ENCODE data around the gene ELMO1. TPM values are rescaled to one million over a fixed set of nuclear protein-coding genes. Genes with fewer than 3 reads are reported as not detected.

ELMO1 gene
- total and polyA plus RNA-seq, 2 of the 13 experiments (the other 11 are each of a cell fraction or from before 2014, with no cell fraction given), result 0.11 to 0.17 TPM

DNA sequence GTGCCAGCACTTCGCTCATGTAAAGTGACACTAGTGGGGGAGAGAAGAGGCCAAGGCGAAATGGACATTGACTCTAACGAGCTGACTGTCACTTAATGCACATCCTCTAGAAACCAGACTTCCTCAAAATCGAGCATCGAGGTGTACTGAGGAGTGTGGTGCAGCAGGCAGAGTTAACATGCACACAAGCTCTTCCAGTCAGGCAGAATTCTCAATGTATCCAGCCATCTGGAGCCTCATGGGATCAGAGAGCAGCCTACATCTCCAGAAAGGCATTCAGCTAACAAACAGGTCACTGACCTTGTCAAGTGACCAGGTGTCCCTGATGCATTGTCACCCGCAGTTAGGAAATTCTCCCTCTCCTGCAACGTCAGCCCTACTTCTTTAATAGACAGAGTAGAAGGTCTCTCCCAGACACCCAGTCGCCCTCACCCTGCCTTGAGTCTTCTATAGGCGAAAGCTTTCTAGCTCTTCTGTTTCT lies 464.6 kb downstream of the ELMO1 start (continued):
- TF ChIP-seq, protein P1, sequence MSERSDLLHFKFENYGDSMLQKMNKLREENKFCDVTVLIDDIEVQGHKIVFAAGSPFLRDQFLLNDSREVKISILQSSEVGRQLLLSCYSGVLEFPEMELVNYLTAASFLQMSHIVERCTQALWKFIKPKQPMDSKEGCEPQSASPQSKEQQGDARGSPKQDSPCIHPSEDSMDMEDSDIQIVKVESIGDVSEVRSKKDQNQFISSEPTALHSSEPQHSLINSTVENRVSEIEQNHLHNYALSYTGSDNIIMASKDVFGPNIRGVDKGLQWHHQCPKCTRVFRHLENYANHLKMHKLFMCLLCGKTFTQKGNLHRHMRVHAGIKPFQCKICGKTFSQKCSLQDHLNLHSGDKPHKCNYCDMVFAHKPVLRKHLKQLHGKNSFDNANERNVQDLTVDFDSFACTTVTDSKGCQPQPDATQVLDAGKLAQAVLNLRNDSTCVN (CRISPR knock-in tag; IDR thresholded peaks at IDR 0.05; ENCODE audit: borderline replicate concordance), result peak; percentile 97
- TF ChIP-seq KLF15 (CRISPR knock-in tag; IDR thresholded peaks at IDR 0.05; ENCODE audit: borderline replicate concordance) (no peak), ASH2L (IDR thresholded peaks at IDR 0.05; ENCODE audit: insufficient read length, low read depth, low read length) (peak; percentile 24), ZNF720 (CRISPR knock-in tag; IDR thresholded peaks at IDR 0.05) (no peak), HOXD1 (CRISPR knock-in tag; IDR thresholded peaks at IDR 0.05) (no peak), ZNF430 (CRISPR knock-in tag; IDR thresholded peaks at IDR 0.05) (0 out of 2 replicates have a peak, but pooled peaks have one; percentile 26), ZNF670 (CRISPR knock-in tag; IDR thresholded peaks at IDR 0.05; ENCODE audit: borderline replicate concordance) (no peak), EED (CRISPR knock-in tag; IDR thresholded peaks at IDR 0.05) (no peak), ZNF879 (CRISPR knock-in tag; IDR thresholded peaks at IDR 0.05) (no peak), MED13 (CRISPR knock-in tag; IDR thresholded peaks at IDR 0.05) (no peak), MAF1 (CRISPR knock-in tag; IDR thresholded peaks at IDR 0.05; ENCODE audit: borderline replicate concordance) (no peak), HMG20A (CRISPR knock-in tag; IDR thresholded peaks at IDR 0.05; ENCODE audit: borderline replicate concordance) (peak; percentile 69; the same call in 1 of the 2 replicates), SCMH1 (CRISPR knock-in tag; IDR thresholded peaks at IDR 0.05; ENCODE audit: borderline replicate concordance) (no peak), MED1 (CRISPR knock-in tag; IDR thresholded peaks at IDR 0.05) (peak; percentile 50; the same call in 1 of the 2 replicates), SOX6 (IDR thresholded peaks at IDR 0.05) (no peak), SOX6 (CRISPR knock-in tag; IDR thresholded peaks at IDR 0.05) (peak; percentile 97), ZNF619 (CRISPR knock-in tag; IDR thresholded peaks at IDR 0.05) (no peak)
- TF ChIP-seq, protein P2, sequence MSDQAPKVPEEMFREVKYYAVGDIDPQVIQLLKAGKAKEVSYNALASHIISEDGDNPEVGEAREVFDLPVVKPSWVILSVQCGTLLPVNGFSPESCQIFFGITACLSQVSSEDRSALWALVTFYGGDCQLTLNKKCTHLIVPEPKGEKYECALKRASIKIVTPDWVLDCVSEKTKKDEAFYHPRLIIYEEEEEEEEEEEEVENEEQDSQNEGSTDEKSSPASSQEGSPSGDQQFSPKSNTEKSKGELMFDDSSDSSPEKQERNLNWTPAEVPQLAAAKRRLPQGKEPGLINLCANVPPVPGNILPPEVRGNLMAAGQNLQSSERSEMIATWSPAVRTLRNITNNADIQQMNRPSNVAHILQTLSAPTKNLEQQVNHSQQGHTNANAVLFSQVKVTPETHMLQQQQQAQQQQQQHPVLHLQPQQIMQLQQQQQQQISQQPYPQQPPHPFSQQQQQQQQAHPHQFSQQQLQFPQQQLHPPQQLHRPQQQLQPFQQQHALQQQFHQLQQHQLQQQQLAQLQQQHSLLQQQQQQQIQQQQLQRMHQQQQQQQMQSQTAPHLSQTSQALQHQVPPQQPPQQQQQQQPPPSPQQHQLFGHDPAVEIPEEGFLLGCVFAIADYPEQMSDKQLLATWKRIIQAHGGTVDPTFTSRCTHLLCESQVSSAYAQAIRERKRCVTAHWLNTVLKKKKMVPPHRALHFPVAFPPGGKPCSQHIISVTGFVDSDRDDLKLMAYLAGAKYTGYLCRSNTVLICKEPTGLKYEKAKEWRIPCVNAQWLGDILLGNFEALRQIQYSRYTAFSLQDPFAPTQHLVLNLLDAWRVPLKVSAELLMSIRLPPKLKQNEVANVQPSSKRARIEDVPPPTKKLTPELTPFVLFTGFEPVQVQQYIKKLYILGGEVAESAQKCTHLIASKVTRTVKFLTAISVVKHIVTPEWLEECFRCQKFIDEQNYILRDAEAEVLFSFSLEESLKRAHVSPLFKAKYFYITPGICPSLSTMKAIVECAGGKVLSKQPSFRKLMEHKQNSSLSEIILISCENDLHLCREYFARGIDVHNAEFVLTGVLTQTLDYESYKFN (CRISPR knock-in tag; conservative IDR thresholded peaks at IDR 0.05), result peak; percentile 55
- TF ChIP-seq, protein P3, sequence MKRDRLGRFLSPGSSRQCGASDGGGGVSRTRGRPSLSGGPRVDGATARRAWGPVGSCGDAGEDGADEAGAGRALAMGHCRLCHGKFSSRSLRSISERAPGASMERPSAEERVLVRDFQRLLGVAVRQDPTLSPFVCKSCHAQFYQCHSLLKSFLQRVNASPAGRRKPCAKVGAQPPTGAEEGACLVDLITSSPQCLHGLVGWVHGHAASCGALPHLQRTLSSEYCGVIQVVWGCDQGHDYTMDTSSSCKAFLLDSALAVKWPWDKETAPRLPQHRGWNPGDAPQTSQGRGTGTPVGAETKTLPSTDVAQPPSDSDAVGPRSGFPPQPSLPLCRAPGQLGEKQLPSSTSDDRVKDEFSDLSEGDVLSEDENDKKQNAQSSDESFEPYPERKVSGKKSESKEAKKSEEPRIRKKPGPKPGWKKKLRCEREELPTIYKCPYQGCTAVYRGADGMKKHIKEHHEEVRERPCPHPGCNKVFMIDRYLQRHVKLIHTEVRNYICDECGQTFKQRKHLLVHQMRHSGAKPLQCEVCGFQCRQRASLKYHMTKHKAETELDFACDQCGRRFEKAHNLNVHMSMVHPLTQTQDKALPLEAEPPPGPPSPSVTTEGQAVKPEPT (CRISPR knock-in tag; IDR thresholded peaks at IDR 0.05; ENCODE audit: low read depth), result no peak
- TF ChIP-seq, protein P4, sequence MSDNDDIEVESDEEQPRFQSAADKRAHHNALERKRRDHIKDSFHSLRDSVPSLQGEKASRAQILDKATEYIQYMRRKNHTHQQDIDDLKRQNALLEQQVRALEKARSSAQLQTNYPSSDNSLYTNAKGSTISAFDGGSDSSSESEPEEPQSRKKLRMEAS (IDR thresholded peaks at IDR 0.05), result peak; percentile 48; the same call in 1 of the 2 replicates
- TF ChIP-seq, protein P5, sequence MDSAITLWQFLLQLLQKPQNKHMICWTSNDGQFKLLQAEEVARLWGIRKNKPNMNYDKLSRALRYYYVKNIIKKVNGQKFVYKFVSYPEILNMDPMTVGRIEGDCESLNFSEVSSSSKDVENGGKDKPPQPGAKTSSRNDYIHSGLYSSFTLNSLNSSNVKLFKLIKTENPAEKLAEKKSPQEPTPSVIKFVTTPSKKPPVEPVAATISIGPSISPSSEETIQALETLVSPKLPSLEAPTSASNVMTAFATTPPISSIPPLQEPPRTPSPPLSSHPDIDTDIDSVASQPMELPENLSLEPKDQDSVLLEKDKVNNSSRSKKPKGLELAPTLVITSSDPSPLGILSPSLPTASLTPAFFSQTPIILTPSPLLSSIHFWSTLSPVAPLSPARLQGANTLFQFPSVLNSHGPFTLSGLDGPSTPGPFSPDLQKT (CRISPR knock-in tag; IDR thresholded peaks at IDR 0.05; ENCODE audit: borderline replicate concordance), result no peak
- TF ChIP-seq, protein P6, sequence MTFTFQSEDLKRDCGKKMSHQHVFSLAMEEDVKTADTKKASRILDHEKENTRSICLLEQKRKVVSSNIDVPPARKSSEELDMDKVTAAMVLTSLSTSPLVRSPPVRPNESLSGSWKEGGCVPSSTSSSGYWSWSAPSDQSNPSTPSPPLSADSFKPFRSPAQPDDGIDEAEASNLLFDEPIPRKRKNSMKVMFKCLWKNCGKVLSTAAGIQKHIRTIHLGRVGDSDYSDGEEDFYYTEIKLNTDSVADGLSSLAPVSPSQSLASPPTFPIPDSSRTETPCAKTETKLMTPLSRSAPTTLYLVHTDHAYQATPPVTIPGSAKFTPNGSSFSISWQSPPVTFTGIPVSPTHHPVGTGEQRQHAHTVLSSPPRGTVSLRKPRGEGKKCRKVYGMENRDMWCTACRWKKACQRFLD (CRISPR knock-in tag; IDR thresholded peaks at IDR 0.05; ENCODE audit: borderline replicate concordance), result no peak

All from HepG2 (cell line).